ENCODE results near the gene ZC3HAV1L. TPM values are rescaled to one million over a fixed set of nuclear protein-coding genes. Genes with fewer than 3 reads are reported as not detected.
"Not testable (repeated sequence)": the region's sequence is repeated elsewhere in the genome, so short reads cannot be mapped to it uniquely, and the experiment has no call there.

ZC3HAV1L gene
- total RNA-seq, 1 donor from 2014 or later = 3.1 TPM

DNA sequence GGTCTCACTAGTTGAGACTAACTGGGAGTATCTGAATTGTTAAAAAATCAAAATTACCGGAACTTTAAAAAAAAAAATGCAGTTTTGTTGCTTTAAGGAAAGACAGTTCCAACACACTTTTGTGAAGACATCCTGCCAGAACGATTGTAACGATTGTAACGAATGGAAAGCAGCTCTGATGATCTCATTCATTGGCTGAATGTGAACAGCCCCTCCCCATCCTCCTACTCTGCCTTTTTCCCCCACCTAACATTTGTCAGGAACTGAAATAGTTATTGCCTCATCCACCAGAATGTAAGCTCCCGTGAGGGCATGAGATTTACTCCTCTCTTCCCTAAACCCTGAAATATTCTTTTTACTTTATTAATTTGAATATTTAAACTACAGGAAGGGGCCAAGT, 23.1 kb upstream of the ZC3HAV1L start:
- intact Hi-C loops (cut with micrococcal nuclease) = no loop called here
- peak; percentile 86 for ATAC-seq
- no peak for DNase-seq

DNA sequence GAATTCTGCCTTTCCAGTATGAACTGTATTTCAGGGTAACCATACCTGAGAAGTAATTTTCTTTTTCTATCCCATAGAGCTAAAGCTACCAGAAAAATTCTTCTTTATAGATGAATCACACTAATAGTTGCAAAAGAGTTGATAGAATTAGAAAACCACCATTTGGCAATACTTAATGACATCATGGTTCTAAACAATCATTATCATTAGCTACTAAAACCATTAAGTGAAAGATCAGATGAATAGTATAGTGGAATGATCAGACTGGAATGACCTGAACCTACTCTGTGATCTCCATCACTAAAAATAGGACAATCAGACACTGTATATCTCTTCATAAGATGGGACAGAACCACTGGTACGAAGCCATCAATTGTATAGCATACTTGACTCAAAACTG, 19.8 kb upstream of the ZC3HAV1L start:
- intact Hi-C loops (cut with micrococcal nuclease) = no loop called here
- no peak for DNase-seq
- ATAC-seq = no peak

- ATAC-seq; intact Hi-C loops (cut with micrococcal nuclease); DNase-seq: not testable (repeated sequence)
These were observed 18.8 kb upstream of the ZC3HAV1L start for GRCh38 chr7:139054656-139055055.

DNA sequence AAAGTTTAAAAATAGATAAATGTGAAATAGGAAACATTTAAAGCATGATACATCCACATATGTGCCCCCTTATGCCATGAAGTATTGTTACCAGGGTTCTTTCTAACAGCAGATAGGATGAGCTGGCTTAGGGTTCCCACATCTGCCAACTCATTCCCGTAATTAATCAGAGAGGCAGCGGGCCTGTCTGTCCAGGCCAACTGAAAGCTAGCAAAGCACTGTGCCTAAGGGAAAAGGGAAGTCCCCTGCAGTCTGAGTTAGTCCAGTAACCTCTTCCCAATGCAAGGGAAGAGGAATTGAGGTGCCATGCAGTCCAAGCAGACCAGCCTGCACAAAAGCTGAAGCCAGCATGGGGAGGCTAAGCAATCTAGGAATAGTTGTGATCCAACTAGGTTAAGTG, 18.3 kb upstream of the ZC3HAV1L start:
- ATAC-seq (no peak), DNase-seq (no peak)
- intact Hi-C loops (cut with micrococcal nuclease) = no loop called here

- ATAC-seq (no peak), DNase-seq (no peak)
- intact Hi-C loops (cut with micrococcal nuclease) = no loop called here
These were observed 15.8 kb upstream of the ZC3HAV1L start for GRCh38 chr7:139051655-139052054.

DNA sequence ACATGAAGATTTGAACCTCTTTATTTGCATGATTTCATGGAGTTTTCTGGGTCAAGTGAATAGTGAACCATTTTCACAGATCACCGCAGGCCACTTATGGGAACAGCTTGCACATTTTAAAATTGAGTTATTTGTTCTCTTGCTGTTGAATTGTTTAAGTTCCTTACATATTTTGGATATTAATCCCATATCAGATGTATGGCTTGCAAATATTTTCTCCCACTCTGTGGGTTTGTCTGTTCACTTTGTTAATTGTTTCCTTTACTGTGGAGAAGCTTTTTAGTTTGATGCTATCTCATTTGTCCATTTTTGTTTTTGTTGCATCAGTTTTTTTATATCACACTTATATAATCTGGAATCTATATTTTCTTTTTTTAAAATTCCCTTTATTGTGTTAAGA, 14.1 kb upstream of the ZC3HAV1L start:
- no peak for ATAC-seq
- intact Hi-C loops (cut with micrococcal nuclease) = no loop called here
- DNase-seq = no peak

GRCh38 chr7:139049111-139049510, 13.3 kb upstream of the ZC3HAV1L start:
- ATAC-seq (no peak), DNase-seq (no peak)
- intact Hi-C loops (cut with micrococcal nuclease) = no loop called here

DNA sequence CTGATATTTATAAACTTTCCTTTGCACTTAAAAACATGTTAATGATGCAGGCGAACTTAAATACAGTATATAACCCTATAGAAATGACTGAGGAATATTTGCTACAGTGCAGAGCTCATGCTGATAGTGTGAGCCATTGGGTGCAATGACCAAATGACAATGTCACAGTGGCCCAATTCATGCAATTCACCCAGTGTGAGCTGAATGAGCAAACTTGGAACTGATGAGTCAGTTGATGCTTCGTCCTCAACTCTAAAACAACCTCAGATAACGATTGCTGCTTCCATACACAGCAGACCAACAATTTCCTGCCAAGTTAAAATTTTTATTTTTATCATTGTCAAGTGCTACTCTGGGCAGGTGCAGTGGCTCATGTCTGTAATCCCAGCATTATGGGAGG, 12.1 kb upstream of the ZC3HAV1L start:
- intact Hi-C loops (cut with micrococcal nuclease) = no loop called here
- DNase-seq (no peak), ATAC-seq (peak; percentile 38)

- intact Hi-C loops (cut with micrococcal nuclease) = no loop called here
- DNase-seq (no peak), ATAC-seq (peak; percentile 51)
These were observed 10.3 kb upstream of the ZC3HAV1L start for GRCh38 chr7:139046143-139046542.

- DNase-seq (no peak), ATAC-seq (no peak)
- intact Hi-C loops (cut with micrococcal nuclease) = no loop called here
These were observed 9.3 kb upstream of the ZC3HAV1L start for GRCh38 chr7:139044813-139045794.

- ATAC-seq (no peak), DNase-seq (no peak)
- intact Hi-C loops (cut with micrococcal nuclease) = no loop called here
These were observed 8.3 kb upstream of the ZC3HAV1L start for GRCh38 chr7:139043823-139044812.

DNA sequence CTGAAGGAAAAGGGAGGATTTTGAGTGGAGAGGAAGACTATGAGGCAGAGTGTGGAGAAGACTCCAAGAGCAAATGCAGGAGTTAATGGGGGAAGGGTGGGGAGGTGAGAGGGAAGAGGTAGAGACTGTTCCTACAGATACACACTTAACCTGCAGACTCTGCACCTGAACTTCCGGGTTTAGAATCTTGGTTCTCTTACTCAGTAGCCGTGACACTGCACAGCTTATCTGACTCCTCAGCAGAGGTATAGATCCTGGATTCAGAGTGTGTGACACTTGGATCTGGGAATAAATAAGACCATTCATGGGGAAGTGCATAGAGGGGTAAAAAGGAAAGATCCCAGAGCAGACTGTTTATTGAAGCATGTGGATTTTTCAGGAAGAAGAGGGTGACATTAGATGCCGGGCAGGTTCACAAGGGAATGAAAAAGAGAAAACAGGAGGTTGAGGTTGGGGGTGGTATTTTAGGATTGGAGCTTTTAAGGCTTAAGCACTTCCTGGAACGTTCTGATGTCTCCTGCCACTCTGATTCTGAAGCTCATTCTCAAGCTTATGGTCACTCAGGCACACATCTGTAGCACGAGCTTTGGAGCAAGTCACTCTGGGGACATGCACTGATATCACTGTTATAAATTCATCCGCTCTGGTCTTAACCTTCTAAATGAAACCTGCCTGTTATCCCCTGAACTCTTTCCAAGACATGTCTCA, 5.7 kb upstream of the ZC3HAV1L start:
- ATAC-seq (no peak), DNase-seq (no peak)
- intact Hi-C loops (cut with micrococcal nuclease) = no loop called here

GRCh38 chr7:139038691-139039090, 2.8 kb upstream of the ZC3HAV1L start:
- intact Hi-C loops (cut with micrococcal nuclease) = no loop called here
- ATAC-seq = no peak

GRCh38 chr7:139036901-139037300, 1.1 kb upstream of the ZC3HAV1L start:
- ATAC-seq (no peak), DNase-seq (no peak)
- intact Hi-C loops (cut with micrococcal nuclease) = no loop called here

More at GRCh38 chr7:139038691-139039090, 2.8 kb upstream of the ZC3HAV1L start:
- no peak for DNase-seq

- intact Hi-C loops (cut with micrococcal nuclease) = no loop called here
- DNase-seq = no peak
- ATAC-seq = peak; percentile 63
These were observed 822 bp downstream of the ZC3HAV1L start for GRCh38 chr7:139034855-139035585.

- intact Hi-C loops (cut with micrococcal nuclease) = no loop called here
- no peak for DNase-seq
- ATAC-seq = no peak
These were observed 1.5 kb downstream of the ZC3HAV1L start for GRCh38 chr7:139034336-139034735.

DNA sequence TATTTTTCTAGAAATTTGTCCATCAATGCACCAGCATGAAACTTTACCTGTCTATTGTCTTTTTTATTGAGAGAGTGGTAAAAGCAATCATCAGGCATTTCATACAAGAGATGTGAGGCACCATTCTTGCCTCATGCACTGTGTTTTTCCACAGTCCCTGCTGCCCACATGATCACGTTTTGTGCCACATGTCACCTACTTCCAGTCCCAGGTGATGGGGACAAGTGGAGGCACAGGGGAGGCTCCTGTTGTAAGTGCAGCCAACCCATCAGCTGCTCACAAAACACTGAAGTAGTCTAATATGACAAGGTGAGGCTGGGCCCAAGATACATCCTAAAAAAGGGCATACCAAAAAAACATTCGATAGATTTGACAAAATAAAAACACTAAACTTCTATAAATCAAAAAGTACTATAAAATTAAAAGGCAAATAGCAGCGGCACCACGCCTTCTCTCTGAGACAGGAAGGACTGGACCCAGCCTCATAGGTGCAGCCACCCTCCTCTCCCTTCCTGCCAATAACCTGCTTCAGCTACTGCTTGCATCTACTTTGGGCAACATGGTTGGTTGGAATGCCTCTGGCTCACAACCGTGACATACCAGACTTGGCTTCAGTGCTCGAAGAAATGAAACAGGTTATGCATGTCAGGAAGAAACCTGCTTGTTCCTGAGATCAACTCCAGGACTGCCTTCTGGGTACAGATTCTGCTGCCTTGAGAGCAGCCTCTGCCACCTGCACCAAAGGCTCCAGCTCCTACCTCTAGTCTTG, 2.3 kb downstream of the ZC3HAV1L start:
- intact Hi-C loops (cut with micrococcal nuclease) = no loop called here
- no peak for ATAC-seq
- no peak for DNase-seq

DNA sequence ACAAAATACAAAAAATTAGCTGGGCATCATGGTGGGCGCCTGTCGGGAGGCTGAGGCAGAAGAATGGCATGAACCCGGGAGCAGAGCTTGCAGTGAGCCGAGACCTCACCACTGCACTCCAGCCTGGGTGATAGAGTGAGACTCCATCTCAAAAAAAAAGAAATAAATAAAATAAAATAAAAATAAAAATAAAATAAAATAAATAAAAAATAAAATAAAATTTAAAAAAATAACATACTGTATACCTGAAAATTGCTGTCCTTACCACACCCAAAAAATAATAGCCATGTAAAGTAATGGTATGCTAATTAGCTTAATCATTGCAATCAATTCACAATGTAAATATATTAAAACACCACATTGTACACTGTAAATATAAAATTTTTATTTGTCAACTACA, 3.4 kb downstream of the ZC3HAV1L start:
- intact Hi-C loops (cut with micrococcal nuclease) = no loop called here
- no peak for ATAC-seq

More for the DNA sequence above, 3.4 kb downstream of the ZC3HAV1L start:
- no peak for DNase-seq
